GM18502 (cell line): ENCODE results near the gene GAL3ST2.
"Not testable (repeated sequence)": the region's sequence is repeated elsewhere in the genome, so short reads cannot be mapped to it uniquely, and the experiment has no call there.

ENCODE experiments used
- ATAC-seq: cut with Tn5 transposase; IDR thresholded peaks from one replicate; pipeline ENCODE4 v1.9.1; 2021; ENCODE audit warnings: mild to moderate bottlenecking; ENCODE audit not compliant: unreplicated experiment, poor library complexity

The GAL3ST2 gene

DNA sequence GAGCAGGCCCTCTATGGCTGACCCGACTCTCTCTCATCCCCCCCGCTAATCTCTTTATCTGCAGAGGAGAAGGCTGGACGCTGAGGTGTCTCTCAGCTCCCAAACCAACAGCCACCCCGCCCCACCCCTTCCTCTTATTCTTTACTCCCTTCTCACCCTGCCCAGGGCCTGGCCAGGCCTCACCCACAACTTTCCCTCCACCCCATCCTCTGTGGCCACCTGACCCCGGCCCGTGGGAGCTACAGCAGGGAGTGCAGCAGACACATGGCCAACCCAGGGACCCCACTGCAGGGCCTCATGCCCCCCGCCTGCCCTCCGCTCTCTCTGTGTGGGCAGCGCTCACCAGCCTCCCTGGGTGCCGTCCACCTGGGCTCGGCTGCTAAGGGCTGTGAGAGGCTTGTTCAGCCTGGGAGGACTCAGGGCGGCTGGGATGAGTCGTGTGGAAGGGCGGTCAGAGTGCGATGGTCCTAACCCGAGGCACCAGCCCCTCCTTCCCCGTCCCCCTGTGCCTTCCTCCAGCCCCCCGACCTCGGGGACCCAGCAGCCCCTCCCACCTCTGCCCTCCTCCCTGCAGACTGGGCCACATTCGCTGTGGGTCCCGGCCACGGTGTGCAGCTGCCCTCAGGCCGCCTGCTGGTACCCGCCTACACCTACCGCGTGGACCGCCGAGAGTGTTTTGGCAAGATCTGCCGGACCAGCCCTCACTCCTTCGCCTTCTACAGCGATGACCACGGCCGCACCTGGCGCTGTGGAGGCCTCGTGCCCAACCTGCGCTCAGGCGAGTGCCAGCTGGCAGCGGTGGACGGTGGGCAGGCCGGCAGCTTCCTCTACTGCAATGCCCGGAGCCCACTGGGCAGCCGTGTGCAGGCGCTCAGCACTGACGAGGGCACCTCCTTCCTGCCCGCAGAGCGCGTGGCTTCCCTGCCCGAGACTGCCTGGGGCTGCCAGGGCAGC is 39.1 kb downstream of the GAL3ST2 start:
- no peak for ATAC-seq

GRCh38 chr2:241816431-241817121 is 40.0 kb downstream of the GAL3ST2 start:
- no peak for ATAC-seq

- no peak for ATAC-seq
These were observed 40.7 kb downstream of the GAL3ST2 start for GRCh38 chr2:241817126-241817820.

GRCh38 chr2:241817821-241818215 is 41.2 kb downstream of the GAL3ST2 start:
- not testable (repeated sequence) for ATAC-seq

DNA sequence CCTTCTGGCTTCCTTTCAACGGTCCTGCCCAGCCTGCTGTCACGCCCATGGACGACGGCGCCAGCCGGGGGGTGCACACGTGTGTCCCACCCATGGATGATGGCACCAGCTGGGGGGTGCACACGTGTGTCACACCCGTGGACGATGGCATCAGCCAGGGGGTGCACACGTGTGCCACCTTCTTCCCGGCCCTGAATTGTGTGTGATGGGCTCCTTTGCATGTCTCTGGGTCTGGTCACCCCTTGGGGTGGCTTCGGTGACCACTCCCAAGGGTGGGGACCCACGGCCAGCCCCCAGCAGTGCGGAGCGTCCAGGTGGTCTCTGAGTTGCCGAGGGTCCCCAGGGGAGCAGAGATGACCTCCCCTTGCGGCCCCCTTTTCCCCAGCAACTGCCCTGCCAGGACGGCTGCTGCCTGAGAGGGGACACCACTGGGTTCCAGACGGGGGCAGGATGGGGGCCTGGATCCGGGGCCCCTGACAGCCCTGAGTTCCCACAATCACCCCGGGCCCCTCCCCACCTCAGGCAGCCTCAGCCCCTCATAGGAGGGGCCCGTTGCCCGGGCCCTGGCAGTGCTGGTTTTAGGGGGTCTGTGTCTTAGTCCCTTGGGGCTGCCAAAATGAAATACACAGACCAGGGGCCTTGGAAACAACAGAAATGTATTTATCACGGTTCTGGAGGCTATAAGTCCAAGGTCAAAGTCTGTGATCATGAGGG is 41.8 kb downstream of the GAL3ST2 start:
- no peak for ATAC-seq

DNA sequence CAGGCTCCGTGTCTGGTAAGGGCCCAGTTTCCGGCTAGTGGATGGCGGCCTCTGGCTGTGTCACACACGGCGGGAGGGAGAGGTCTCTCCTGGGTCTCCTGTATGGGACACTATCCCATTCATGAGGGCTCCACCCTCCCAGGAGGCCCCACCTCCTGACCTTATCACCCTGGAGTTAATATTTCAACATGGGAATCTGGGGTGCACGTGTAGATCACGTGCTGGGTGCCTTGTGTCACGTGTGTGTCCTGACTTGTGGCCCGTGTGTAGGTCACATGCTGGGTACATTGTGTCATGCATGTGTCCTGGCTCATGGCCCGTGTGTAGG is 42.3 kb downstream of the GAL3ST2 start:
- no peak for ATAC-seq

GRCh38 chr2:241819947-241820624 is 43.5 kb downstream of the GAL3ST2 start:
- not testable (repeated sequence) for ATAC-seq

DNA sequence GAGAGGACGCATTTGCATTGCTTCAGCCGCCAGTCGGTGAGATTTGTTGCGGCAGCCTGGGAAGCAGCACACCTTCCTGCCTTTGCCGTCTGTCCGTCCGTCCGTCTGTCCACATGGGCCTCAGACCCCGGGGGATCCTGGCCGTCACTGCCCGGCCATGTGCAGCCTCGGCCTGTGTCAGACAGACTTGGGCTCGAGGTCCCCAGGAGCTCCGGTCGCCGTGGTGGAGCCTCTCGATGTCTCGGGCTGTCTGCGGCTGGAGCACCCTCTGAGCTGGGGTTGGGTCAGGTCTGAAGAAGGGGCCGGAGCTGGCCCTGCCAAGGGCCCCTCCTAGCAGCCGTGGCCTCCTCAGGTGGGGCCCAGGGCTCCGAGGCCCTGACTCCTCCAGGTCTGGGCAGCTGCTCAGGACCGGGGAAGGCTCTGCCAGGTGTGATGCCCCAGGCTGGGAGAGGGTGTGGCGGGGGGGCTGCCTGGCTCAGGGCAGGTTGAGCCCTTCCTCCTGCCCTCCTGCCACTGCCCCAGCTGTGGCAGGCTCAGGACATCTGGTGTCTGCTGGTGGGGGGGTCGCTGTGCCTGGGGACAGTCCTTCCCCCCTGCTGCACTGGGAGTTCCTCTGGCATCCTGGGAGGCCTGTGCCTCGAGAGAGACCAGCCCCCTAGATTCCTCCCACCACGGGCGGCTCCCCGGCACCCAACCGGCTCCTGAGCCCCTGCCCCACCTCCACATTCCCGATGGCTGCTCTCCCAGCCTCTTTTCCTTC is 44.2 kb downstream of the GAL3ST2 start:
- ATAC-seq: no peak

DNA sequence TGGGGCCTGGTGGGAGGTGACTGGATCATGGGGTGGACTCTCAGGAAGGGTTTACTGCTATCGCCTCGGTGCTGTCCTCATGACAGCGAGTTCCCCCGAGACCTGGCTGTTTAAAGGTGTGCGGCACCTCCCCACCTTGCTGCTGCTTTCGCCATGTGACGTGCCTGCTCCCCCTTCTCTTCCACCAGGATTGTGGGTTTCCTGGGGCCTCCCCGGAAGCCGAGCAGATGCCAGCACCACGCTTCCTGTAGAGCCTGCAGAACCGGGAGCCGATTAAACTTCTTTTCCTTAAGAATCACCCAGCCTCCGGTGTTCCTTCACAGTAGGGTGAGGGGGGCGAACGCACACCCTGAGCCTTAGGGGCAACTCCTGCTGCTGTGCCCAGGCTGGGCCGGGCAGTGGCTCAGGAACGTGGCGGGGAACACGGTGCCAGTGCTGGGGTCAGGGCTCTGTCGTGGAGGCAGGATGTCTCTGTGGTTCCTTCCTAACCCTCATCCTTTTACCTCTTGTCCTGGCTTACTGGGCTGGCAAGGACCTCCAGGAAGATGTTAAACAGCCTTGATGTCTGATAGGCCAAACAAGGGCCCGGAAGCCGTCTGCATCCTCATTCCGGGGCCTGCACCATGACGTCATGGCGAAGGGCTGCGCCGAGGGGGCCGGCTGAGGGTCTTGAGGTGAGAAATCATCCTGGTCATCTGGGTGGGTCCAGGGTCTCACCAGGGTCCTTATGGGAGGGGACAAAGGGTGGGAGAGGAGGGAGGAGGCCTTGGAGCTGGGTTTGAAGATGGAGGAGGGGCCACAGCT is 45.0 kb downstream of the GAL3ST2 start:
- no peak for ATAC-seq

- no peak for ATAC-seq
These were observed 45.6 kb downstream of the GAL3ST2 start for GRCh38 chr2:241822264-241822623.

GRCh38 chr2:241823531-241824437 is 47.2 kb downstream of the GAL3ST2 start:
- ATAC-seq: not testable (repeated sequence)

DNA sequence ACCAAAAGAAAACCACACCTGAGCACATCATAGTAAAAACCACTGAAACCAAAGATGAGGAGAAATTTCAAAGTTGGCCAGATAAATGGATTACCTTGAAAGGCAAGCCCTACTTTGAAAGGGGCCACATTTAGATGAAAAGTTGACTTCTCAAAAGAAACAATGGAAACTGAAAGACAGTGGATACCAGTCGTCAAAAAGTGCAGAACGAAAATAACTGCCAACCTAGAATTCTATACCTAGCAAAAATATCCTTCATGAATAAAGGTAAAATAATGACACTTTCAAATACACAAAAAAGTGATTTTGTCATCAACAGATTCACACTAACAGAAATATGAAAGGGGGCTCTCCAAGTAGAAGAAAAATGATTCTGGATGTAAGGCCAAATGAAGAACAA is 50.8 kb downstream of the GAL3ST2 start:
- no peak for ATAC-seq

DNA sequence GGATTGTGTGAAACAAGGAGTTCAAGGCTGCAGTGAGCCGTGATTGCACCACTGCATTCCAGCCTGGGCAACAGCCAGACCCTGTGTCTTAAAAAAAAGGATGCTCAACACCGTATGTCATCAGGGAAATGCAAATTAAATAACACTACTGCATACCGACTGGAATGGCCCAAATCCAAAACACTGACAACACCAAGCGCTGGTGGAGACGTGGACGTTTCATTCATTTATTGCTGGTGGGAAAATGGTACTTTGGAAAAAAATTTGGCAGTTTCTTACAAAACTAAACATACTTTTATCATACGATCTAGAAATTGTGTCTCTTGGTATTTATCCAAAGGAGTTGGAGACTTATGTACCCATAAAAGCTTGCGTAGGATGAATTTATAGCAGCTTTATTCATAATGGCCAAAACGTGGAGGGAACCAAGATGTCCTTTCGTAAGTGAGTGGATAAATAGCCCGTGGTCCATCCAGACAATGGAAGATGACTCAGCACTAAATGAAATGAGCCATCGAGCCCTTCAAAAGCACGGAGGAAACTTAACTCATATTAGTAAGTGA is 56.6 kb downstream of the GAL3ST2 start:
- no peak for ATAC-seq

GRCh38 chr2:241833756-241834526 is 57.3 kb downstream of the GAL3ST2 start:
- not testable (repeated sequence) for ATAC-seq

DNA sequence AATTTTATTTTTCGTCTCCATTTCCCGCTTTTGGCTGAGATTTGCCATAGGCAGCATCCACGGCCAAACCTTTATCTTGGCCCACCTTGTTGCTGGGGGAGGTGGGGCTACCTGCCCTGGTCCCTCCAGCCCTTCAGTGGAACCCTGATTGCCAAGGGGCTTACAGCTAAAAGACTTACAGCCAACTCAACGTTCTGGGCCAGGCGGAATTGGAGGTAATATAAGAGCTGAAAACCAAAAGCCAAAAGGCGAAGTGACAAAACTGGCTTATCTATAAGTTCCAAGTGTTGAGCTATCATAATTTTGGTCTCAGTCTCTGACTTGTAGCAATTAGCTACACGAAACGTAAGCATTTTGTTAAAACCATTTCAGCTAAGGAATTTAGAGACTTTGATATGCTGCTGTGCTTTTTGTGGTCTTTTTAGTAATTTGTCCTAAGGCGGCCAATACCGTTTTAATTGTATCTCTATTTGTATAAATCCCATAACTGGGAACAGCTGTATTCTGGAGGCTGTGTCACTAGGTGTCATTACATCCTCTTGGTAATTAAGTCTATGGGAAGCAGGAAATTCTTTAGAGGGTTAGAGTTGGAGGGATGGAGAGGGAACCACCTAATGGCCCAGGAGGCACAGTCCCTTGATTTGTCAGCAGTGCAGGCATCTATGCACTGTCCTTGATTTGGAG is 58.0 kb downstream of the GAL3ST2 start:
- ATAC-seq: no peak

- ATAC-seq: no peak
These were observed 59.0 kb downstream of the GAL3ST2 start for GRCh38 chr2:241835611-241836010.
